Small intestine (tissue), 7 donors: ENCODE results near the gene PIP5K1C. TPM values are rescaled to one million over a fixed set of nuclear protein-coding genes. Genes with fewer than 3 reads are reported as not detected.

Experiments
- DNase-seq, 2 donors: peaks; one replicate each; pipeline versions ENCODE4 v3.0.0 to v3.0.0-alpha.2; 2013
- FAIRE-seq: peaks from 2 replicates; lab custom pipeline; 2012; peaks lifted over from hg19 to GRCh38; lab: Jason Lieb, UNC
- H3K27ac ChIP-seq, 3 donors: one replicate each; pipeline ENCODE4 v1.5.1; 2013; ENCODE audit warnings: low read length in 2 of 3, mild to moderate bottlenecking in 2 of 3, control low read depth in 1 of 3, inconsistent platforms in 1 of 3, low read depth in 1 of 3, moderate library complexity in 1 of 3
- H3K27me3 ChIP-seq, 3 donors: one replicate each; pipeline ENCODE4 v1.6.1; 2013; ENCODE audit warnings: low read length in 3 of 3, inconsistent platforms in 1 of 3; ENCODE audit not compliant: control insufficient read depth in 3 of 3, insufficient read depth in 3 of 3
- H3K36me3 ChIP-seq, 3 donors: one replicate each; pipeline ENCODE4 v1.6.1; 2013; ENCODE audit warnings: low read length in 3 of 3, inconsistent platforms in 1 of 3, low read depth in 1 of 3, mild to moderate bottlenecking in 1 of 3, moderate library complexity in 1 of 3; ENCODE audit not compliant: control insufficient read depth in 3 of 3, insufficient read depth in 2 of 3
- H3K4me1 ChIP-seq, 3 donors: one replicate each; pipeline ENCODE4 v1.6.1; 2013; ENCODE audit warnings: low read length in 2 of 3, inconsistent platforms in 1 of 3, low read depth in 1 of 3, mild to moderate bottlenecking in 1 of 3, moderate library complexity in 1 of 3; ENCODE audit not compliant: control insufficient read depth in 3 of 3, insufficient read depth in 2 of 3
- H3K4me3 ChIP-seq, 3 donors: one replicate each; pipeline ENCODE4 v1.5.1; 2013; ENCODE audit warnings: low read length in 3 of 3, control low read depth in 1 of 3, inconsistent platforms in 1 of 3, low read depth in 1 of 3, mild to moderate bottlenecking in 1 of 3, moderate library complexity in 1 of 3
- H3K9me3 ChIP-seq, 2 donors: one replicate each; pipeline ENCODE4 v1.6.1; 2013; ENCODE audit warnings: low read depth in 1 of 2, low read length in 1 of 2; ENCODE audit not compliant: control insufficient read depth in 2 of 2, insufficient read depth in 1 of 2
- WGBS, 3 donors: extraction: QIAGEN DNeasy Blood & Tissue Kit; methylation state at CpG; one replicate each; pipeline ENCODE4 v1.1.7; 2013; 5-methylcytosine and 5-hydroxymethylcytosine counted together
- polyA plus RNA-seq, 4 donors: library from polyadenylated mRNA; stranded (reverse) in 3 of 4; unstranded in 1 of 4; fragments of 200-250 nt in 3 of 4; fragments of 120-200 nt in 1 of 4; gene quantifications; one replicate each; pipeline versions ENCODE4 v1.2.1 to v1.2.3, GENCODE V29; 2013
- donor health status: healthy with polysubstance abuse.
- donor health status: control.
- donor health status: control.
- donor health status: Bipolar disorder and iron deficiency.
- donor health status: healthy.

Gene PIP5K1C
- polyA plus RNA-seq, 4 donors: 7.3 to 19.5 (median 13.5) TPM

DNA sequence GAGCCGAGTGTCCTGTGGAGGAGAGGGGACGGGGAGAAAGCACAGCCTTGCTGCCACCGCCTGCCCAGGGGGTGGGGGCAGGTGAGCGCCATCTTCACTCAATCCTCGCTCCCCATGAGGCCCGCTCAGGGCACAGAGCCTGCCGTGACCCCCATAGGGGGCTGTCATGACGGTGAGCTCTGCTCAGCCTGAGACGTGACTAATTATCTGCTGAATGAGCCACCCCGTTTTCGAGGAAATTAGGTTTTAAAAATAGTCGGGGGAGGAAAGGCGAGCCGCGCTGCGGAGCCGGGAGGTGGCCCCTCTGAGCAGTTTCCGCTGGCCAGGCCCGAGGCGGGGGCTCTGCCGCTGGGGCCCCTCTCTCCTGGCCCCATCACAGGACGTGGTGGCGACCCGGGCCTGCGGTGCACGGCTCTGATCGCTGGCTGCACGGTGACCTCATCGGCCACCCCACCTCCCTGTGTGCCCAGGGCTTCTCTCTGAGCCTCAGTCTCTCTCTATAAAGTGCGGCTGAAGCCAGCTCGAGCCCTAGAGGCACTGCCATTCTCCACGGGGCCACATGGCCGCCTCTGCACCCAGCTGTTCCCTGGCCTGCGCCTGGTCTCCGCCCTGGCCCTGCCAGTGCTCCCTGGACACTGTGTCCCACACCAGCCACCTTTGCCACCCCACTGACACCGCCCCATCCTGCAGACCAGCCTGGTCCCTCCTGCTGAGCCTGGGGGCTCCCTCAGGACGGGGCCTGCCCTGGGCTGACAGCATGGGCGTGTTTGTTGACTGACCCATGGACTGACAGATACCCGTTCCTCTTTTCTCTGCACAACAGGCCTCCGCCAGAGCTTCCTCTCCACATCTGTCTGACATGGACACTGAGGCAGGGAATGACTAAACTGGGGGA lies 28.3 kb downstream of the PIP5K1C start:
- 53 to 84% (median 64%) methylated on average over 40 of the region's 40 CpGs for WGBS, 3 donors
- Histone ChIP-seq H3K27me3 (no peaks in the 10 kb centered on the region), H3K4me3 (no peak overlapping the region), H3K36me3 (peaks cover 0 to 32% (median 0%) of the 10 kb centered on the region in 3 donors), H3K4me1 (peaks cover 0 to 45% (median 11%) of the 10 kb centered on the region in 3 donors), H3K9me3 (no peaks in the 10 kb centered on the region), H3K27ac (peak overlapping the region in 2 of 3 donors; percentile 77 to 91)
- FAIRE-seq: no peak
- no peak for DNase-seq

GRCh38 chr19:3670796-3671679 lies 29.2 kb downstream of the PIP5K1C start:
- 40 to 77% (median 63%) methylated on average over 38 to 45 of the region's 45 CpGs for WGBS, 3 donors
- DNase-seq: peak in 1 of 2 donors; percentile 37
- Histone ChIP-seq H3K36me3 (peaks cover 0 to 37% (median 0%) of the 10 kb centered on the region in 3 donors), H3K27me3 (no peaks in the 10 kb centered on the region), H3K4me1 (peaks cover 0 to 45% (median 11%) of the 10 kb centered on the region in 3 donors), H3K4me3 (peak overlapping the region in 1 of 3 donors; percentile 8), H3K9me3 (no peaks in the 10 kb centered on the region), H3K27ac (peak overlapping the region; percentile 55 to 91 (median 77))
- FAIRE-seq: no peak

- peak in 1 of 2 donors; percentile 41 for DNase-seq
- Histone ChIP-seq H3K4me3 (no peak overlapping the region), H3K36me3 (peaks cover 0 to 41% (median 0%) of the 10 kb centered on the region in 3 donors), H3K27ac (peak overlapping the region in 2 of 3 donors; percentile 77 to 91), H3K4me1 (peaks cover 0 to 48% (median 11%) of the 10 kb centered on the region in 3 donors), H3K27me3 (no peaks in the 10 kb centered on the region), H3K9me3 (no peaks in the 10 kb centered on the region)
- no peak for FAIRE-seq
- 66 to 83% (median 81%) methylated on average over 31 to 33 of the region's 33 CpGs for whole genome bisulfite sequencing, 3 donors
These were observed 30.1 kb downstream of the PIP5K1C start for GRCh38 chr19:3669947-3670795.

DNA sequence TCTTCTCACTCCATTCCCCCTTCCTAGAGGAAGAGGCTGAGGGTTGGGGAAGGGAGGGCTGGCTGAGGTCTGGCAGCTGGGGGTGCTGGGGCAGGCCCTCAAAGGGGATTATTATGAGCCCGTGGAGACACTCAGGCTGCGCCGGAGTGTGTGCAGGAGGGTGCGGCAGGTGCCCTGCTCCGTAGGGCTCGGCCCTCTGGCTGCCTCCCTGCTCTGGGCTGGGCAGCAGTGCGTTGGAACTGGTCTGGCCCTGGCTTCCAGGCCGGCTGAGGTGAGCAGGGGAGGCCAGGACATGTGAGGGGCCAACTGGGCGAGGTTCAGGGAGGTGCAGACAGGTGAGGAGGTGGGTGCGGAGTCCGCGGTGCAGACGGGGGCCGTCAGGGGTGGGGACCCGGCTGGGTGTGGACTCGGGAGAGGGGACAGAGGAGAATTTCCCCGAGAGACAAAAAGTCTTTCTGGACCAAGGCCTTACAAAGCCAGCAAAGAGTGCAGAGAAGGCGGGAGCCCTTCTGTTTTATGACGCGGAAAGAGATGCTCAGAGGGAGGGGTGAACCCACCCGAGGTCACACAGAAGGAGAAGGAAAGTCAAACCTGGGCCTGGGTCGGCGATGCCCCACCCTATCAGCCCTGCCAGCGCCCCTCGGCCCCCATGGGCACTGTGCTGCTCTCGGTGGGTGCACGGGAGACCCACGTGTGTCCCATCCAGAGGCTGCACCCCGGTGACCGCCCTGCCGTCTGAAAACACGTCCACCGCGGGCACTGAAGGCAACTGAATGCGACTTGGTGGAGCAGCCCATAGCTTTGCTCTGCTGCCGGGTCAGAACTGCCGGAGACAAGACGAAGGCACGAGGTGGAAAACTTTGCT lies 31.0 kb downstream of the PIP5K1C start:
- peaks cover 0 to 47% (median 4%) of the 10 kb centered on the region in 3 donors for H3K36me3 ChIP-seq
- no peak for FAIRE-seq
- peaks cover 0 to 48% (median 11%) of the 10 kb centered on the region in 3 donors for H3K4me1 ChIP-seq
- 49 to 66% (median 64%) methylated on average over 36 to 39 of the region's 39 CpGs for WGBS, 3 donors
- no peak overlapping the region for H3K4me3 ChIP-seq
- no peaks in the 10 kb centered on the region for H3K27me3 ChIP-seq
- no peaks in the 10 kb centered on the region for H3K9me3 ChIP-seq
- peak; percentile 14 to 50 for DNase-seq
- peak overlapping the region in 2 of 3 donors; percentile 61 to 77 for H3K27ac ChIP-seq

DNA sequence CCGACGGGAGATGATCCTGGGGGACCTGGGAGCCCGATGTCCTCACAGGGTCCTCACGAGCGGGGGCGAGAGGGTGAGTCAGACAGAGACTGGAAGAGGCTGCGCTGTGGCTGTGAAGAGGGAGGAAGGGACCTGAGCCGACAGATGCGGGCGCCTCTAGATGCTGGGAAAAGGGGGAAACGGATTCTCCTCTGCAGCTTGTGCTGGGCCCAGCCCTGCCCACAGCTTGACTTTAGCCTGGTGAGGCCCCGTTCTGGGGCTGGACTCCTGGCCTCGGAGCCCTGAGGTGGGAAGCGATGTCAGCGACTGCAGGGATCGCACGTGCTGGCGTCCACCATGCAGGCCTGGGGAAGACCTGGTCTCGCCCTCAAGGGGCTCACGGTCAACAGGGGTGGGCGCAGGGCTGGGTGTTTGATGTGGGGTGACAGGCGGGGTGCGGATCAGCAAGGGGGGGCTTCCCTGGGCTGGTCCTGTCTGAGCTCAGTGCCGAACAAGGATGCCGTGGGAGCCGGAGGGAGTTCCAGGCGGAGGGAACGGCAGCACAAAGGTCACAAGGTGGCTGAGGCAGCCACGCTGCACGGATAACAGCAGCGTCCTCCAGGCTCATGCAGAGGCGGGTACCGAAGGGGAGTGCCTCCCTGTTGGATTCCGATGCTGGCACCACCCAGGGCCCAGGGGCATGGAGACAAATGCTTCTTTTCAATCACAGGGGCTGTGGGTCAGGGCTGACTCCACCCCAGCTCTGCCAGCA lies 31.8 kb downstream of the PIP5K1C start:
- DNase-seq (peak; percentile 53 to 83), FAIRE-seq (no peak)
- Histone ChIP-seq H3K4me3 (no peak overlapping the region), H3K27me3 (no peaks in the 10 kb centered on the region), H3K4me1 (peaks cover 0 to 48% (median 11%) of the 10 kb centered on the region in 3 donors), H3K9me3 (no peaks in the 10 kb centered on the region), H3K27ac (peak overlapping the region in 2 of 3 donors; percentile 61 to 77), H3K36me3 (peaks cover 0 to 50% (median 4%) of the 10 kb centered on the region in 3 donors)
- 62 to 66% (median 63%) methylated on average over 32 to 34 of the region's 34 CpGs for WGBS, 3 donors

DNA sequence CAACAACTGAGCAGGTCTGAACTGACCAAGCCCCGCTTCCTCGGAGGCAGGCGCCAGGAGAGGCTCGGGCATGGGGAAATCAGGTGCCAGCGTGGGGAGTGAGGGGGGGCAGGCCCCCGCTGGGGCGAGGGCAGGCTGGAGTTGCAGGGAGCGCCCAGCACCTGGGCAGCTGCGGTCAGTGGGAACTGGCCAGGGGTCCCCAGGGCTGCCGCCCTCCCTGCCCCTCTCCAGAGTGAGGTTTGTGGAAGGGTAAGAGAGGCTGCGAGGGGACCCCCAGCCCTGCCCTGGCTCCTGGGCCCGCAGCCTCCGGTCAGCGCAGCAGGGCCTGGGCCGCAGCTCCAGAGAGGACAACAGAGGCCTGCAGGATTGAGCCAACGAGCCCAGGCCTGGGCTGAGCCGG lies 32.5 kb downstream of the PIP5K1C start:
- H3K4me1 ChIP-seq: peaks cover 0 to 48% (median 11%) of the 10 kb centered on the region in 3 donors
- no peak overlapping the region for H3K4me3 ChIP-seq
- no peaks in the 10 kb centered on the region for H3K9me3 ChIP-seq
- DNase-seq: no peak
- 87 to 91% (median 89%) methylated on average over 17 of the region's 17 CpGs for WGBS, 3 donors
- no peak for FAIRE-seq
- peak overlapping the region in 1 of 3 donors; percentile 61 for H3K27ac ChIP-seq
- H3K36me3 ChIP-seq: peaks cover 0 to 54% (median 4%) of the 10 kb centered on the region in 3 donors
- no peaks in the 10 kb centered on the region for H3K27me3 ChIP-seq
